ENCODE measurements around the gene BRME1. TPM values are rescaled to one million over a fixed set of nuclear protein-coding genes. Genes with fewer than 3 reads are reported as not detected.

The BRME1 gene
- 10 to 100 TPM in 1 of 2 donors, 1 to 10 TPM in 1; 4.8 to 12.5 TPM for total RNA-seq

DNA sequence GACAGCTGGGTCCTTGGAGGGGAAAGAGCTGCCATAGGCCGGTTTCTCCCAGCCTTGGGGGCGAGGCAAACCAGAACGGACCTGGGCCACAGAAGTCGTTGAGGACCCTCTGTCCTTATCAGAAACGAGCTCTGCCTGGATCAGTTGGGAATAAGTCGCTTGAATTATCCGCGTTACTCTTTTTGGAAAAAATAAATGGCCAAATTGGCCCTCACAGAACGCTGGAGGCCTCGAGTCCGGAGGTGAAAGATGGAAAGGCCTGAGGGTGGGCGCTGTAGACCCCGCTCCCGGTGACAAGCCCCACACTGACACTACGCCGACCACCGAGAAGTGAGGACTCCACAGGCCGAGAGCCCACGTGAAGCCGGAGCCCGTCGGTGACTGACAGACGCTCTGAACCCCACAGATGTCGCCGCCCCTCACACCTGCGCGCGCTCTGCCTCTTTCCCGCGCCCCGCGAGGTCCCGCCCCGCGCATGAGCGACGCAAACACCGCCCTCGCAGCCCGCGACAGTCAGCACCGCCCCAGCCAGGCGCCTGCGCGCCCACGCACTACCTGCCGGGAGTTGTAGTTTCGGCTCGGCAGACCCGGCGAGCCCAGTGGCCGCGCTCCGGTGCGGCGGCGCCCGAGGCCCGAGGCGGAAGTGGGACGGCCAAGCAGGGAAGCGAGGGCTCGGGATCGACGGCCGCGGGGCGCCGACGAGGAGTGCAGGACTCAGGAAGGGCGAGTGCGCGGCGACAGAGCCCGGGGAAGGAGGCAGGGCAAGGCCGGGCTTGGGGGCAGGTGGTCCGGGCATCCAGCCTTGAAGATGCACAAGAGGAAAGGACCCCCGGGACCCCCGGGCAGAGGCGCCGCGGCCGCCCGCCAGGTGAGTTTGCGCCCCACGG lies at the start of gene BRME1, which contains the start of gene CC2D1A:
Gene BRME1 (minus strand): TSS at position 484 of the 887 bp plus-strand sequence. CDS start 1,225 bp downstream, outside the sequence.
Gene CC2D1A (plus strand): TSS at position 568 of the 887 bp plus-strand sequence. CDS start 241 bp downstream, at position 809.
- peaks cover 6% of the 10 kb centered on the region for H3K4me1 Mint-ChIP-seq
- peaks cover 14% of the 10 kb centered on the region for H3K36me3 Mint-ChIP-seq (ENCODE audit: low read depth)
- peak within 1 kb of the TSS; percentile 85 for H3K27ac Mint-ChIP-seq
- no peaks in the 10 kb centered on the region for H3K27me3 Mint-ChIP-seq
- peak within 1 kb of the TSS; percentile 88 for H3K4me3 Mint-ChIP-seq
- H3K9me3 Mint-ChIP-seq = no peaks in the 10 kb centered on the region
- peak; percentile 98 for ATAC-seq (replicated peaks)

DNA sequence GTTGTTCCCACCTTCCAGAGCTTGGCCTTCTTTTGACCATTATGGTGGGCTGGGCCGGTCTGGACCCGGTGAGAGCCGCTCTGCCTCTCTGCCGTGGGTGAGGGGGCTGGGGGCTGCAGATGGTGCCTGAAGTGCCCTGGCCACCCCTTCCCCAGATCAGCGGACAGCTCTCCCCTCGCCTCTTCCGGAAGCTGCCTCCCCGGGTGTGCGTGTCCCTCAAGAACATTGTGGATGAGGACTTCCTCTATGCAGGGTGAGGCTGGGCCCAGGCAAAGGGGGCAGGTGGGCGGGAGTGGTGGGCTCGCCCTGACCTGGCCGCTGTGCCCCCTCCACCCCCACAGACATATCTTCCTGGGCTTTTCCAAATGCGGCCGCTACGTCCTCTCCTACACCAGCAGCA lies 48.3 kb upstream of the BRME1 start:
- Mint-ChIP-seq H3K4me1 (no peaks in the 10 kb centered on the region), H3K27ac (peak overlapping the region; percentile 63), H3K27me3 (no peaks in the 10 kb centered on the region), H3K36me3 (ENCODE audit: low read depth) (peaks cover 60% of the 10 kb centered on the region), H3K4me3 (peak overlapping the region; percentile 96), H3K9me3 (no peaks in the 10 kb centered on the region)
- no peak for ATAC-seq (replicated peaks)

DNA sequence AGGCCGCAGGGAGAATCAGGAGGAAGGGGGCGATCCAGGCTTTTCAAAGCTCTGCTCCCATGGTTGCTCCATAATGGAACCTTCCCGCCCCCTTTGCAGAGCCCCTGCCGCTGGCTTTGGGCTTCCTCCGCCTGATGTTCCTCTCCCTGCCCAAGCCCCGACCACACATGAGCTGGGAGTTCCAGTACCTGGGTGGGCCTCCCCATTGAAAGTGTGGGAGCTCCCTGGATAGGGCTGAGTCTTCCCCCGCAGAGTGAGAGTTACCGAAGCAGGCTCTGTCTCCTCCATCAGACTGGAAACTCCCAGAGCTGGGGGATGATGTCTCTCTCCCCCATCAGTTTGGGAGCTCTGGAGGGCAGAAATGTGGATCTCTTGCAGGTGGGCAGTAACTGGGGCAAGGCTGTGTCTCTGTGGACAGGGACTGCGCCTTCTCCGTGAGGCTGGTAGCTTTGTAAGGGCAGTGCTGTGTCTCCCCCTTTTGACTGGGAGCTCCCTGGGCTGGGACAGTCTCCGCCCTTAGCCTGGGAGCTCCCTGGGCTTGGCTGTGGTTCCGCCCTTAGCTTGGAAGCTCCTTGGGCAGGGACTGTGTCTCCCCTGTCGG lies 47.1 kb upstream of the BRME1 start:
- H3K36me3 Mint-ChIP-seq (ENCODE audit: low read depth) = peaks cover 49% of the 10 kb centered on the region
- no peaks in the 10 kb centered on the region for H3K4me1 Mint-ChIP-seq
- no peak for ATAC-seq (replicated peaks)
- peak overlapping the region; percentile 63 for H3K27ac Mint-ChIP-seq
- no peaks in the 10 kb centered on the region for H3K27me3 Mint-ChIP-seq
- no peaks in the 10 kb centered on the region for H3K9me3 Mint-ChIP-seq
- H3K4me3 Mint-ChIP-seq = peak overlapping the region; percentile 96

DNA sequence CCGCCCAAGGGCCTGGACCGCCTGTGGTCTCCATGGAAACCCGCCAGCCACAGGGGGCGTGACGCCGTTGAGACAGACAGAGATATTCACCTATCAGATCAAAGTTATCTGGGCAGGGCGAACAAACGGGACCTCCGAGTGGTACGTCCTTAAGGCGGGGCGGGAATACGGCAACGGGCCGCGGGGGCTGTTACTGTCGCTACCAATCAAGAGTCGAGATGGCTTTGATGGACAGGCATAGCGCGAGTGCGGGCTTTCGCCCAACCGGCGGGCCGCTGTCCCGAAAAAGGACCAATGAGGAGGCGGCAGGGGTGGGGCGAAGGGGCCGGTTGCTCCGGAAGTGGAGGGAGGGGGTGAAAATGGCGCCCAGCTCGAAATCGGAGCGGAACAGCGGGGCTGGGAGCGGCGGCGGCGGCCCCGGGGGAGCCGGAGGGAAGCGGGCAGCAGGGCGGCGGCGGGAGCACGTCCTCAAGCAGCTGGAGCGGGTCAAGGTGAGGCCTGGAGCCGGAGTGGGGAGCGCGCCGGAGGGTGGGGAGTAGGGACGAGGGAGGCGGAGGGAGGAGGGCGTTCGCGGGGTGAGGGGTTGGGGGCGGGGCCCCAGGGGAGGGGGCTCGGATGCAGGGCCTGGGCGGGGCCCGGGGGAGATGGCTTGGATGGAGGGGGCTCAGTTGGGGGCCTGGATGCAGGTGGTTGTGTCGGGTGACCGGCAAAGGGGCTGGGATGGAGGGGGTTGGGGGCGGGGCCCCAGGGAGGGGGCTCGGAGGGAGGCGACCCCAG lies 46.4 kb upstream of the BRME1 start, which contains the start of gene DCAF15:
Gene DCAF15 (plus strand): TSS at position 356 of the 777 bp plus-strand sequence. CDS start 4 bp downstream, at position 360.
- Mint-ChIP-seq H3K4me3 (peak within 1 kb of the TSS; percentile 96), H3K4me1 (no peaks in the 10 kb centered on the region), H3K36me3 (ENCODE audit: low read depth) (peaks cover 43% of the 10 kb centered on the region), H3K27me3 (no peaks in the 10 kb centered on the region), H3K27ac (peak within 1 kb of the TSS; percentile 93), H3K9me3 (no peaks in the 10 kb centered on the region)
- ATAC-seq (replicated peaks) = peak; percentile 98

DNA sequence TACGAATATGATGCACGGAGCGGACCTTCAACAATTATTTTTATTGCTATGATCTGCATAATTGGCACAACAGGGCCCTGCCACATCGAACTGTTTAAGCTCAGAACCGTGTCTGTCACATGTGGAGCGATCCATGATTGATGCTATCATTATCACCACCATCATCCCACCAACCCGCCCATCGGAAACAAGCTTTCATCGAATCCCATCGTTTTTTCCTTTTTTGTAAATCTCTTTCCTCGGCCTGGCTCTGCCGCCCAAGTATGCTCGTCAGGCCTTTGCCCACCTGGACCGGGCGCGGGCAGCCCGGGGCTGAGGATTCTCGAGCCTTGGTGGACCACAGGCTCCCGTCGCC lies 45.9 kb upstream of the BRME1 start:
- peak; percentile 18 for ATAC-seq (replicated peaks)
- Mint-ChIP-seq H3K27me3 (no peaks in the 10 kb centered on the region), H3K9me3 (no peaks in the 10 kb centered on the region), H3K4me1 (no peaks in the 10 kb centered on the region), H3K4me3 (peak overlapping the region; percentile 96), H3K36me3 (ENCODE audit: low read depth) (peaks cover 37% of the 10 kb centered on the region), H3K27ac (peak overlapping the region; percentile 93)

DNA sequence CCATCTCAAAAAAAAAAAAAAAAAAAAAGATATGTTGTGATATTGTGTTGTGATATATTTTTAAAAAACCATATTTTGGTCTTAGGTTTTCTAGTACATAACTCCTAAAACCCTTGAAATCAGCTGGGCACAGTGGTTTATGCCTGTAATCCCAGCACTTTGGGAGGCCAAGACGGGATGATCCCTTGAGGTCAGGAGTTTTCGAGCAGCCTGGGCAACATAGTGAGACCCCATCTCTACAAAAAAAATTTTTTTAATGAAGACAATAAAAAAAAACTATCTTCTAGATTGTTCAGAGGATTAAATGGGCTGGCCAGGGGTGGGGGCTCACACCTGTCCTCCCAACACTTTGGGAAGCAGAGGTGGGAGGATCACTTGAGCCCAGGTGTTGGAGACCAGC lies 45.1 kb upstream of the BRME1 start:
- H3K9me3 Mint-ChIP-seq = no peaks in the 10 kb centered on the region
- H3K27me3 Mint-ChIP-seq = no peaks in the 10 kb centered on the region
- H3K36me3 Mint-ChIP-seq (ENCODE audit: low read depth) = peaks cover 30% of the 10 kb centered on the region
- no peak overlapping the region for H3K27ac Mint-ChIP-seq
- H3K4me1 Mint-ChIP-seq = no peaks in the 10 kb centered on the region
- peak overlapping the region; percentile 96 for H3K4me3 Mint-ChIP-seq
- no peak for ATAC-seq (replicated peaks)

DNA sequence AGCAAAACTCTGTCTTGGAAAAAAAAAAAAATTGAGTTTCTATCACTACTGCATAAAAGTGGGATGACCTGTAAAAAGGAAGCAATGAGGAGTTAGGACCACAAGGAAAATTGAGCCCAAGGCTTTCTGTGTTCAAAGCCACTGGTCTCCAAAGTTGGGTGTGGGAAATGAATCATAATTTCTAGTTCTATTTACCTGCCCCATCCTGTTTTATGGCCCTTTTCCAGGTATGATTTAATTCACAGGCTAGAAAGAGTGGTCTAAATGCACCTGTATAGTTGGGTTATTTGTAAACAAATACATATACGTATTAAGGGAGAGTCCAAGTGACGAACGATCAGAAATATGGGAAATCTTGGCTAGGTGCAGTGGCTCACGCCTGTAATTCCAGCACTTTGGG lies 40.5 kb upstream of the BRME1 start:
- no peak overlapping the region for H3K27ac Mint-ChIP-seq
- no peaks in the 10 kb centered on the region for H3K9me3 Mint-ChIP-seq
- H3K4me3 Mint-ChIP-seq = no peak overlapping the region
- no peaks in the 10 kb centered on the region for H3K36me3 Mint-ChIP-seq (ENCODE audit: low read depth)
- H3K27me3 Mint-ChIP-seq = no peaks in the 10 kb centered on the region
- H3K4me1 Mint-ChIP-seq = no peaks in the 10 kb centered on the region
- no peak for ATAC-seq (replicated peaks)

DNA sequence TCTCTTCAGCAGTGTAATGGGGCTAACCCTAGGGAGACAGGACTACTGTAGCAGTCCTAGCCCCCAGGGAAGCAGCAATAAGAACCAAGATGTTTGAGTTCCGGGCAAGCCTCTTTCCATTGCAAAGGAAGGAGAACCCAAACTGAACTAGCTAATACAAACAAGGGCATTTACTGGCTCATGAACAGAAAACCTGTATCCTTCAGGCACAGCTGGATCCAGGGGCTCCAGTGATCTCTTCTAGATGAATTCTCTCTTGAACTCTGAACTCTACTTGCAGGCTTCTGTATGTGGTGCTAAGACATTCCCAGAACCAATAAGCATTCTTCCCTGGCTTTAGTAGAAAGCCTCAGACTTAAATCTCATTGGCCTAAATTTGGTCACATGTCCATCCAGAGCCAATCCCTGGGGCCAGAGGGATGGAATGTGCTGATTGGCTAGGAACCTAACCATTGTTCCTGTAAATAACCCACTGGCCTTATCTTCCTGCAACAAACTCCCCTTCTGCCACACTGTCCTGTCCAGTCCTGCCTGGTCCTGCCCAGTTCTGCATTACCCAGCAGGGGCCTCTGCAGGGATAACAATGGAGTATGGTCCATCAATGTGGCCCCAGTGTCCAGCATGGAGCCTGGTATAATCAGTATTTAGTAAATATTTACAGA lies 36.2 kb upstream of the BRME1 start:
- peak; percentile 64 for ATAC-seq (replicated peaks)
- H3K27me3 Mint-ChIP-seq = peaks cover 4% of the 10 kb centered on the region
- no peak overlapping the region for H3K27ac Mint-ChIP-seq
- no peaks in the 10 kb centered on the region for H3K36me3 Mint-ChIP-seq (ENCODE audit: low read depth)
- H3K9me3 Mint-ChIP-seq = no peaks in the 10 kb centered on the region
- peaks cover 5% of the 10 kb centered on the region for H3K4me1 Mint-ChIP-seq
- no peak overlapping the region for H3K4me3 Mint-ChIP-seq

DNA sequence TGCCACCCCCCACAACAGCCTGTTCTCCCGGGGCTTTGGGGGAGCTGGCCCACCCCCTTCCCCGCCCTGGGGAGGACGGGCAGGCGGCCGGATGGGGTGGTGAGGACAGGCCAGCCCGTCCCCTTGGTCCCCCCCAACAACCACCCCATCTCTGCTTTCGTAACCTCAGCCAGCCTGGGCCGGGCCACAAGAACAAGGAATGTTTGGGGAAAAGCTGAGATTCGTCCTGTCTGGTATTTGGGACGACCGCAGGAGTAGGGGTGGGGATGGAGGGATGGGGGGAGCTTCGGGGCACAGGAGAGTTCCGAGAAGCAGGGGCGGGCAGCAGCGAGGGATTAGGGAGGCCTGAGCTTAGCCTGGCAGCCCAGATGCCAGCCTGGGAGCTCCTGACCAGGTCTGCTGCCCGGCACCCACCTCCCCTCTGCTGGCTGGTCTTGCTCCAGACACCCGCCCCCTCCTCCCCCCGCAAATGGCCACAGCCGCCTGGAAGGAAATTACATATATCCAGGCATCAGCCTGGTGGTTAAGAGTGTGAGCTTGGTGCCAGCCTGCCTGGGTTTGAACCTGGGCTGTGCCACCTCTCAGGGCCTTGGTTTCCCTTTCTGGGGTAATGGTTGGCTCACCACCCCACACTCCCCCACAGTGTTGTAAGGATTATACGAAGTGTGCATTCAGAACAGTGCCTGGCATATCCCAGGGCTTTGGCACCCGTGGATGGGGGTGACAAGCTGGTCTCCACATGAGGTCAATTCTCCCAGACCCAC lies 32.6 kb upstream of the BRME1 start, which contains the start of gene PODNL1:
Gene PODNL1 (minus strand): TSS at position 117 of the 764 bp plus-strand sequence. CDS start 236 bp downstream, outside the sequence.
- ATAC-seq (replicated peaks) = no peak
- Mint-ChIP-seq H3K4me1 (peaks cover 10% of the 10 kb centered on the region), H3K4me3 (no peak within 1 kb of the TSS), H3K27ac (no peak within 1 kb of the TSS), H3K36me3 (ENCODE audit: low read depth) (no peaks in the 10 kb centered on the region), H3K9me3 (no peaks in the 10 kb centered on the region), H3K27me3 (peaks cover 11% of the 10 kb centered on the region)

DNA sequence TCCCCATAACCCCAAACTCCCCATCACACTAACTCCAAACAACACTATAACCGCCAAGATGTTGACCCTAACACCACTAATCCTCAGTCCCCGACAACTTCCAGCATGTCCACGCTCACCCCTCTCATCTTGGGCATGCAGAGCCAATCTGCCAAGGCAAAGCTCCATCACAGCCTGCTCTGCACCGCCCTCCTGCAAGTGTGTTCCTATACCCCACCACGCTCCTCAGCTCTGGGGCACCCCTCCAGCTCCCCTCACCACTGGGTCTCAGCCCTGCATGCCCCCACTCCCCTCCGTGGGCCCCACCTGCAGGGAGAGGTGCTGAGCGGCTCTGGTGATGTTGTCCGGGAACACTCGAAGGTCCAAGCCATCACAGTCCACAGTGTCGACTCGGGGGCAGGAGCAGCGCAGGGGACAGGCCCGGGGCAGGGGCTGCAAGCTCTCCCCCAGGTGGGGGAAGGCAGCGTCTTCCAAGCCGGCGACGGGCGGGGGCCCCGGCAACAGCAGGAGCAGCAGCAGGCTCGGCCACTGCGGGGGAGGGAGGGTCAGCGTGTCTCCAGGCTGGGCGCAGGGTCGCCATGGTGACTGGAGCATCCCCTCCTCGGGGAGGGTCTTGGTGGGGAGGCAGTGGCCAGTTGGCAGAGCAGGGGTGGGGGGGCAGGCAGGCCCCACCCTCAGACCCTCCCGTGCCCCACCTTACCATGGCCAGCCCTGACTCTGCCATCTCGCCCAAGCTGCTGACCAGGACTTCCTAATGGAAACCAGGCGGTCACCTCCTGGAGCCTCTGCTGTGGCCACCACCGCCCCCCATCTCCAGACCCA lies 31.8 kb upstream of the BRME1 start:
- no peak for ATAC-seq (replicated peaks)
- no peak overlapping the region for H3K27ac Mint-ChIP-seq
- H3K9me3 Mint-ChIP-seq = no peaks in the 10 kb centered on the region
- H3K36me3 Mint-ChIP-seq (ENCODE audit: low read depth) = no peaks in the 10 kb centered on the region
- no peak overlapping the region for H3K4me3 Mint-ChIP-seq
- H3K4me1 Mint-ChIP-seq = peaks cover 10% of the 10 kb centered on the region
- H3K27me3 Mint-ChIP-seq = peaks cover 14% of the 10 kb centered on the region

DNA sequence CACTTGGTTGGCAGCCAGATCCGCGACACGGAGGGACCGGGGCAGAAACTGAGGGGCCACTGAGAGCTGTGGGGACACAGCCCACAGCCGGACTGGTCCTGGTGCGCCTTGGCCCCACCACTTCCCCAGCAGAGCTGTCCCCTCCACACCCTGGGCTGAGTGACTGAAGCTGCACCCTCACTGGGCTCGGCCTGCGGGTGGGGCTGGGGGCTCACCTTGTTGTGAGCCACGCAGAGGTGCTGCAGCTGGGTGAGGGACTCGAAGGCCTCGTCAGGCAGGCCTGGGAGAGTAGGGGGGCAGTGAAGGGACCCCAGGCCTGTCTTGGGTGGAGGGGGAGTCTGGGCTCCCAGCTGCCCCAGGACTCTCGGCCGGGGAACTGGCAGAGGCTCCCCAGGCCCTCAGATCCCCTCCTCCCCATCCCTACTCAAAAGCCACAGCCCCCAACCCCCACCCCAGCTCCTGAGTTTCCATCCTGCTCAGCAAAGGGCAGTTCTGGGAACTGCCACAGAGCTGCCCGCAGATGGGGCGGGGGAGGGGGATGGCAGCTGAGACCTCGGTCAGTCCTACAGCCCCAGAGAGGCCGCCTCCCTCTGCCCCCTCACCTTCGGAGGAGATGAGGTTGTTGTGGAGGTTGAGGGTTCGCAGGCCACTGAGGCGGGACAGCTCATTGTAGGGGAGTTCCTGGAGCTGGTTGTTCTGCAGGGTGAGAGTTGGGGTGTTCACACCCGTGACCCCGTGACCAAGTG lies 30.0 kb upstream of the BRME1 start:
- Mint-ChIP-seq H3K4me3 (no peak overlapping the region), H3K36me3 (ENCODE audit: low read depth) (no peaks in the 10 kb centered on the region), H3K27ac (no peak overlapping the region), H3K9me3 (no peaks in the 10 kb centered on the region), H3K4me1 (peaks cover 10% of the 10 kb centered on the region), H3K27me3 (peaks cover 14% of the 10 kb centered on the region)
- ATAC-seq (replicated peaks) = no peak

DNA sequence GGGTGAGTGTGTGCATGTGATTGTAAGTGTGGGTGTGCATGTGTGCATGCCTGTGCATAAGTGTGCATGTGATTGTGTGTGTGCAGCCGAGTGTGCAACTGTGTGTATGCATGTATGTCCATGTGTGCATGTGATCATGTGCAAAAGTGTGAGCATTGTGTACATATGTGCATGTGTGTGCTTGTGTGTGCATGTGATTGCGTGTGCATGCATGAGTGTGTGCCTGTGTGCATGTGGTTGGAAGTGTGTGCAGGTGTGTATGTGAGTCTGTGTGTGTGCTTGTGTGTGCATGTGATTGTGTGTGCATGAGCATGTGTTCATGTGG lies 28.8 kb upstream of the BRME1 start:
- Mint-ChIP-seq H3K27ac (no peak overlapping the region), H3K9me3 (no peaks in the 10 kb centered on the region), H3K4me3 (no peak overlapping the region), H3K36me3 (ENCODE audit: low read depth) (no peaks in the 10 kb centered on the region), H3K27me3 (peaks cover 14% of the 10 kb centered on the region), H3K4me1 (peaks cover 10% of the 10 kb centered on the region)
- no peak for ATAC-seq (replicated peaks)

All from activated T-helper 17 cell treated with anti-CD3 and anti-CD28 coated beads, Interleukin-2, amount 50 U/mL, for 72 hours (primary cell).